CD4-positive, alpha-beta T cell treated with Interleukin-10 for 1 hour (primary cell): Measurements from ENCODE around the gene RBM20.

Experiments used
- DNase-seq: peaks from one replicate; pipeline ENCODE4 v3.0.0-alpha.2; 2020

The RBM20 gene

GRCh38 chr10:110791541-110792073, 147.5 kb downstream of the RBM20 start:
- DNase-seq = no peak

DNA sequence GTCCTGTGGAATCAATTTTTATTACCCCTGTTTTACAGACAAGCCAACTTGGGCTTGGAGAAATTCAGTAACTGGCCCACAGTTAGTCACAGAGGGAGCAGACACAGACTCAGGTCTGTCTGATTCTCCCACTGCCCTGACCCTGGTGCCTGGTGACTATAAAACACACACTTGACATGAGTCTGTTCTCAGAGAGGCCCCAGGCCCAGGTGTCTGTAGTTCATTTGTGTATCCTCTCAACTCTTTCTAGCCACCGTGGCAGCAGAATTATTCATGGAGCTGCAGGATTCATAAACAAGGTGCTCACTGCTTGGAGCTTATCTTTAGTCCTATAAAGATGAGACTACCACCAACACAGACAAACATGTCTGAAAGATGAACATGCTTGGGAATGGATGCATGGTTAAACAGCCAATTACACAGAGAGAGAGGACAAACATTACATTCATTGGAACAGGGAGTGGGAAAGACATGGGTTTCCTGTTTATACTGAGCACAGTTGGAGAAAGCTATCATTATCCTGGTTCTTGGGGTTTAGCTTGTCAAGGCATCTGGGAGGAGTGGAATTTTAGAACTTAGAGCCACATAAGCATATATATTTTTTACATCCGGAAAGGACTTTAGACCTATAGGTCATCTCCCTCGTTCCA, 148.5 kb downstream of the RBM20 start:
- no peak for DNase-seq

DNA sequence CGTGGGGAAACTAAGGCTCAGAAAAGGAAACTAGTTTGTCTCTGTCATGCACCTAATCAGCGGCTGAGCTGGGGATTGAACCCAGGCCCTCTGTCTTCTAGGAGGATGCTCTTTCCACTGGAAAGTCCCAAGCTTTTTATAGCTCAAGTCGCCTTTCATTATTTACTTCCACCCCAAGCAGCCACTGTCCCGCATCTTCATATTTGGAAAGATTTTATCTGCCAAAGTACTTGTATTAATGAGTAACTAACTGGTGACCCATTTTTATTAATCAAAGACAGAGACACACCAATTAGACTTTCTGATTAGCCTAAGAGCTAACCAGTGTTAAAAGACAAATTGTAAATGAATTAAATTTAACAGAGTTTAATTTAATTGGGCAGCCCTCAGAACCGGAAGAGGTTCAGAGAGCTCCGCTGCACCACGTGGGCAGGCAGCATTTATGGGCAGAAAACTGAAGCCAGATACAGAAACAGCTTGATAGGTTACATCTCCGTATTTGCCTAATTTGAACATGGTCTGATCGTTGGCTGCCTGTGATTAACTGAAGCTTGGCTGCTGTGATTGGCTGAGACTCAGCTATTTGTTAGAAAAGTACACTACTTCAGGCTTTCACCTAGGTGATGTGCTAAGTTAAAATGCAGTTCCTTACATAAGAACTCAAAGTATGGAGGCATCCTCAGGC, 149.1 kb downstream of the RBM20 start:
- DNase-seq = no peak

DNA sequence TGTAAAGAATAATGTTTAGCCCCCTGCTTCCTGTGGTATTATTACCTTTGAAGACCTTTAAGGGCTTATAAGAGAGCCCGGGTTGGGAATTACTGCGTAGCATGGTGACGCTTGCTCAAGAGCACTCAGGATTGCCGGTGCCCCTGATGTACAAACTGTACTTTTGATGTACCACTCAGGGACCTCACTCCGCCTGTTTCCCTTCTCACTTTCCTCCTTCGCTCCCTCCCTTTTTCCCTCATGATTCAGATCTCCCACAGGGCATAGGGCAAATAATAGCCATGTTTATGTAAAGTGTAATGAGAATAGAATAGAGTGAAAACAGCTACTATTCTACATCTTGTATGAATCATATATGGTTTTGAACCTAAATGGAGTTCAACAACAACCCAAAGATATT, 149.8 kb downstream of the RBM20 start:
- DNase-seq = no peak

GRCh38 chr10:110794808-110795207, 150.7 kb downstream of the RBM20 start:
- DNase-seq = no peak

- DNase-seq = no peak
These were observed 153.3 kb downstream of the RBM20 start for GRCh38 chr10:110797416-110797815.

DNA sequence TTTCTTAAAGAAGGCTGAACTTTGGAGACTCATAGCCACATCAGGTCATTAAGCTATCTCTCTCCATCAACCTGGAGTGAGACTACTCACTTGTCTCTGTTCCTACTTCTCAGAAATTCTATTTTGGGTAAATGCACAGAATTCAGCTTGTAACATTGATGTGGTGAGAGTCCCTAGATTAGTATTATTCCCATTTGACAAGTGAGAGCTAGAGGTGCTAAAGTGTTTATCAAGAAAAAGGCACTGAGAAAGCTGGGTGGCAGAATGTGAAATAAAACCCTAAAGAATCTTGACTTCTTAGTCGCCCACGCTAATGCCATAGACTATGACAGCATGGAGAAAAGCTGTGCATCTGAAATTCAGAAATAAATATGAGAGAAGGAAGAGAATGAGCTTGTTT, 154.2 kb downstream of the RBM20 start:
- no peak for DNase-seq

GRCh38 chr10:110802090-110802489, 158.0 kb downstream of the RBM20 start:
- no peak for DNase-seq

GRCh38 chr10:110802551-110803238, 158.6 kb downstream of the RBM20 start:
- DNase-seq = peak; percentile 52

GRCh38 chr10:110803239-110803749, 159.2 kb downstream of the RBM20 start:
- no peak for DNase-seq

- peak; percentile 56 for DNase-seq
These were observed 159.7 kb downstream of the RBM20 start for GRCh38 chr10:110803830-110804338.

DNA sequence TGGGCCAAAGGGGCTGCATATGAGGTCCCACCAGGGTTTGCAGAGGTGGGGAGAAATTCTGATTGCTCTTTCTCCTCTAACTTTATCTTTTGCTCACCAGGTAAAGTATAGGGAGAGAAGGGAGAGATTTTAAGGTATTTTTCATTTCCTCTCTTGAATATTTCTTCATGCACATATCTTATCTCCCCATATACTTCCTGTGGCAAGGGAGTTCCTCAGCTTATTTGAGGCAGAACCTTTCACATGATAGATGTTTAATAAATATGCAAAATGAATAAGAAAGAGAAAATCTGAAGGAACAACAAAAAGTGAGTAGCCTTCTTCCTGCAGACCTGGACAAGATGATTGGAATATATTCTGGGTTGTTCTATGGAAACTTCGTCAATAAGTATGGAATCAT, 160.2 kb downstream of the RBM20 start:
- DNase-seq = no peak

GRCh38 chr10:110805292-110805691, 161.2 kb downstream of the RBM20 start:
- no peak for DNase-seq

- DNase-seq = no peak
These were observed 162.2 kb downstream of the RBM20 start for GRCh38 chr10:110806335-110806734.

- no peak for DNase-seq
These were observed 164.0 kb downstream of the RBM20 start for GRCh38 chr10:110808123-110808522.

- no peak for DNase-seq
These were observed 164.5 kb downstream of the RBM20 start for GRCh38 chr10:110808615-110809014.

- no peak for DNase-seq
These were observed 166.5 kb downstream of the RBM20 start for GRCh38 chr10:110810625-110811024.

- DNase-seq = no peak
These were observed 167.8 kb downstream of the RBM20 start for GRCh38 chr10:110811791-110812581.

GRCh38 chr10:110812583-110812982, 168.4 kb downstream of the RBM20 start:
- no peak for DNase-seq

DNA sequence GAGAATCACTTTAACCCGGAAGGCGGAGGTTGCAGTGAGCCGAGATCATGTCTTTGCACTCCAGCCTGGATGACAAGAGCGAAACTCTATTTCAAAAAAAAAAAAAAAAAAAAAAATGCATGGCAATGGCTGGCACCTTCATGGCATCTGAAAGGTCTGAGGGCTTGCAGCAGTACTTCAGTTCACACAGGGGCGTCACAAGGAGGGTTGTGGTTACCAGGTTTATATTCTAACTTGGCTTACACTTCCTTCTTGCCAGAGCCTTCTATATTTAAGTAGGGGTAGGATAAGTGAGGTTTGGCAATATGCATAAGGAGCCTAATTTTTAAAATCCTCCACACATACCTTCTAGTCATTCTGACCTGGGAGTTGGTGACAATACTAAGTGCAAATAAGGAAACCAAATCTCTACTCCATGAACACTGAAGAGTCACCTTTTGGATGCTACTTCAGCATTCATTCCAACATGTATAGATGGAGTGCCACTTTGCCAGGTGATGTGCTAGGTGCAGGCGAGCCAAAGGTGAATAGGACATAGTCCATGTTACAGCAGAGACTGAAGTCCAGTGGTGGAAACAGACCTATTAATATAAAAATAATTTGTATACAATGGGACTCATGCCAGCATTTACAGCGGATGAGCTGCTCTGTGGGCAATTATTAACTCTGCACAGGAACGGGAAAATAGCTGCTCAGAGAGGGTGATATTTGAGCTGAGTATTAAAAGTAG, 169.8 kb downstream of the RBM20 start:
- no peak for DNase-seq

DNA sequence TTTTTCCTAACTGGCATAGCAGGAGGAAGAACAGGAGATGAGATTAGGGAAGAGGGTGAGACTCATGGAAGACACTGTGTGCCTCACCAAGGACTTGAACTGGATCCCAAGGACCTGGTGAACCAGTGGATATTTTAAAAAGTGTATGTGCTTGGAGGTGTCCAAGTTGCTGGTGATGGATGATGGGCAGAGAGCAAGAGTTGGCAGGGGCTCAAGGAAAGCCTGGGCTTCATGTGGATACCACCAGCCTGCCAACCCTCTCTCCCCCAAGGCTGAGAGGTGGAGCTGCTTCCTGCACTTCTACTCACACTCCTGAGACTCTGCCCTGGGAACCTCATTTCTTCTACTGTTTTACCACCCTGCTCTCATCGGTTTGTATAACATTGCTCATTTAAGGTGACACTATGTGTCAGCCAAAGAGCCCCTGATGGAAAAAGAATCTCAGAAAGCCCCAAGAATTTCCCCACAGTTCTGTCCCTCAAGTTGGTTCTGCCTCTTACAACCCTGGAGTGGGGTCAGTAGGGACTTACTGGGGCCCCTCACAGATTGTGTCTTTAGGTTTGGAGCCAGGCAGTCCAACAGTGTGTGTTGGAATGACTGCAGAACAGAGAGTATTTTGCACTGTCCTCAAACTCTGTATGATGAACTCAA, 171.3 kb downstream of the RBM20 start:
- no peak for DNase-seq
